H1 (cell line): ENCODE measurements around the gene RTN4. TPM values are rescaled to one million over a fixed set of nuclear protein-coding genes. Genes with fewer than 3 reads are reported as not detected.

Experiments
- CTCF ChIA-PET: fragments of 300-600 bp; sonication (Branson Sonifier 250); formaldehyde crosslinking; loops from one replicate; lab custom pipeline; 2021; ENCODE audit not compliant: partially characterized antibody; lab: Charles Lee
- POLR2A ChIA-PET: fragments of 300-600 bp; sonication (Branson Sonifier 250); formaldehyde crosslinking; loops from one replicate; lab custom pipeline; 2021; ENCODE audit warnings: inconsistent platforms; ENCODE audit not compliant: partially characterized antibody; lab: Charles Lee
- DNase-seq, 2 experiments: peaks; one replicate each; pipeline versions ENCODE4 v3.0.0 to v3.0.0-alpha.2; 2010 to 2022; ENCODE audit warnings: low spot score in 2 of 2, low read depth in 1 of 2, mixed read lengths in 1 of 2
- FAIRE-seq: peaks from 2 replicates; lab custom pipeline; 2011; peaks lifted over from hg19 to GRCh38; lab: Jason Lieb, UNC
- H2AFZ ChIP-seq: 2 replicates; pipeline ENCODE4 v1.8.1; 2012; ENCODE audit warnings: low read length, inconsistent platforms
- H2AK5ac ChIP-seq: 2 replicates; pipeline ENCODE4 v1.6.1; 2013; ENCODE audit warnings: low read depth, low read length
- H2BK120ac ChIP-seq: replicated peaks from 2 replicates; pipeline ENCODE3; 2013; ENCODE audit warnings: low read depth, low read length, inconsistent platforms
- H2BK12ac ChIP-seq: 2 replicates; pipeline ENCODE4 v1.6.1; 2013; ENCODE audit warnings: low read depth, low read length
- H2BK15ac ChIP-seq: 2 replicates; pipeline ENCODE4 v1.6.1; 2013; ENCODE audit warnings: low read length
- H2BK20ac ChIP-seq: 2 replicates; pipeline ENCODE4 v1.6.1; 2013; ENCODE audit warnings: low read length
- H2BK5ac ChIP-seq: 2 replicates; pipeline ENCODE4 v1.6.1; 2013; ENCODE audit warnings: low read depth, low read length
- H3K14ac ChIP-seq: 2 replicates; pipeline ENCODE4 v1.6.1; 2013; ENCODE audit warnings: inconsistent platforms; ENCODE audit not compliant: insufficient read length
- H3K18ac ChIP-seq: 2 replicates; pipeline ENCODE4 v1.6.1; 2013; ENCODE audit warnings: low read length; ENCODE audit errors: extremely low read depth
- H3K23ac ChIP-seq: 2 replicates; pipeline ENCODE4 v1.6.1; 2013; ENCODE audit warnings: inconsistent platforms; ENCODE audit not compliant: insufficient read length
- H3K23me2 ChIP-seq: 2 replicates; pipeline ENCODE4 v1.6.1; 2013; ENCODE audit warnings: low read depth, low read length
- H3K27ac ChIP-seq: 2 replicates; pipeline ENCODE4 v1.6.1; 2011; ENCODE audit warnings: low read depth, low read length, inconsistent platforms
- H3K27me3 ChIP-seq, 4 experiments: replicated peaks in 1 of 4; 1 replicate in 1 of 4; 2 replicates in 3 of 4; pipeline versions ENCODE4 v1.6.1 to v1.8.1; 2011 to 2013; ENCODE audit warnings: low read length in 3 of 4, mild to moderate bottlenecking in 3 of 4, inconsistent platforms in 2 of 4, mixed read lengths in 2 of 4, moderate library complexity in 1 of 4; ENCODE audit not compliant: control insufficient read depth in 3 of 4, insufficient read depth in 3 of 4; ENCODE audit errors: extremely low read depth in 1 of 4
- H3K36me3 ChIP-seq, 4 experiments: 2 replicates each; pipeline versions ENCODE4 v1.6.1 to v1.8.1; 2011 to 2013; ENCODE audit warnings: mild to moderate bottlenecking in 4 of 4, low read length in 3 of 4, moderate library complexity in 2 of 4, control low read depth in 1 of 4, inconsistent platforms in 1 of 4; ENCODE audit not compliant: insufficient read depth in 4 of 4, control insufficient read depth in 2 of 4
- H3K4ac ChIP-seq: replicated peaks from 2 replicates; pipeline ENCODE3; 2013; ENCODE audit warnings: low read length, low read depth, mixed read lengths, inconsistent platforms; ENCODE audit not compliant: insufficient read length
- H3K4me1 ChIP-seq, 4 experiments: replicated peaks in 1 of 4; 1 replicate in 1 of 4; 2 replicates in 3 of 4; pipeline versions ENCODE4 v1.6.1 to v1.8.1; 2011 to 2013; ENCODE audit warnings: low read length in 3 of 4, inconsistent platforms in 2 of 4, mixed read lengths in 1 of 4; ENCODE audit not compliant: insufficient read depth in 4 of 4, control insufficient read depth in 3 of 4
- H3K4me2 ChIP-seq, 2 experiments: 2 replicates each; pipeline versions ENCODE4 v1.6.1 to v1.8.1; 2011 to 2013; ENCODE audit warnings: low read depth in 2 of 2, low read length in 2 of 2, control low read depth in 1 of 2, inconsistent platforms in 1 of 2, mild to moderate bottlenecking in 1 of 2; ENCODE audit not compliant: insufficient read depth in 1 of 2
- H3K4me3 ChIP-seq, 4 experiments: fragments of 200-600, 300-600 bp in 1 of 4; sonication (generic), shearing (Covaris generic), sonication (Bioruptor Twin) in 1 of 4; 2 replicates each; pipeline versions ENCODE4 v1.5.1 to v1.8.1; 2011 to 2016; ENCODE audit warnings: low read length in 4 of 4, low read depth in 3 of 4, control low read depth in 2 of 4, inconsistent platforms in 2 of 4, mild to moderate bottlenecking in 2 of 4, mixed read lengths in 1 of 4, moderate library complexity in 1 of 4; ENCODE audit not compliant: insufficient read depth in 2 of 4; ENCODE audit errors: extremely low read depth in 1 of 4
- H3K56ac ChIP-seq: replicated peaks from 2 replicates; pipeline ENCODE3; 2013; ENCODE audit warnings: low read depth, mild to moderate bottlenecking, mixed read lengths, low read length, inconsistent platforms; ENCODE audit not compliant: insufficient read length
- H3K79me1 ChIP-seq: 2 replicates; pipeline ENCODE4 v1.6.1; 2013; ENCODE audit warnings: low read depth, low read length, control low read depth
- H3K79me2 ChIP-seq, 2 experiments: 2 replicates each; pipeline versions ENCODE4 v1.6.1 to v1.8.1; 2012 to 2013; ENCODE audit warnings: low read length in 2 of 2, mild to moderate bottlenecking in 2 of 2, inconsistent platforms in 1 of 2; ENCODE audit not compliant: insufficient read depth in 2 of 2, control insufficient read depth in 1 of 2
- H3K9ac ChIP-seq, 4 experiments: replicated peaks in 1 of 4; 1 replicate in 1 of 4; 2 replicates in 3 of 4; pipeline versions ENCODE4 v1.6.1 to v1.8.1; 2011 to 2013; ENCODE audit warnings: low read depth in 3 of 4, low read length in 3 of 4, control low read depth in 2 of 4, mild to moderate bottlenecking in 2 of 4, moderate library complexity in 2 of 4, inconsistent platforms in 1 of 4; ENCODE audit errors: extremely low read depth in 1 of 4
- H3K9me3 ChIP-seq, 2 experiments: 2 replicates each; pipeline versions ENCODE4 v1.6.1 to v1.8.1; 2012 to 2013; ENCODE audit warnings: mild to moderate bottlenecking in 2 of 2, moderate library complexity in 2 of 2, control low read depth in 1 of 2, inconsistent platforms in 1 of 2, low read depth in 1 of 2, low read length in 1 of 2, mixed read lengths in 1 of 2; ENCODE audit not compliant: insufficient read depth in 2 of 2
- H4K20me1 ChIP-seq, 2 experiments: replicated peaks in 1 of 2; 2 replicates each; pipeline versions ENCODE3 to v1.8.1; 2011 to 2013; ENCODE audit warnings: inconsistent platforms in 2 of 2, low read length in 2 of 2, mild to moderate bottlenecking in 1 of 2; ENCODE audit not compliant: insufficient read depth in 2 of 2, control insufficient read depth in 1 of 2
- H4K5ac ChIP-seq: 2 replicates; pipeline ENCODE4 v1.6.1; 2013; ENCODE audit warnings: low read length, low read depth, mixed read lengths, inconsistent platforms; ENCODE audit not compliant: insufficient read length
- H4K8ac ChIP-seq: 2 replicates; pipeline ENCODE4 v1.8.0; 2013; ENCODE audit warnings: mild to moderate bottlenecking, moderate library complexity, low read length, inconsistent platforms; ENCODE audit not compliant: insufficient read depth; ENCODE audit errors: extremely low read depth
- H4K91ac ChIP-seq: replicated peaks from 2 replicates; pipeline ENCODE3; 2013; ENCODE audit warnings: low read length, mixed read lengths, inconsistent platforms; ENCODE audit not compliant: insufficient read length
- NANOG ChIP-seq: IDR thresholded peaks from 2 replicates; pipeline ENCODE4 v1.6.1; 2011; ENCODE audit warnings: low read length, low read depth, mild to moderate bottlenecking, inconsistent platforms; ENCODE audit not compliant: insufficient read depth, poor library complexity, severe bottlenecking
- SIN3A ChIP-seq, 2 experiments: IDR thresholded peaks in 1 of 2; conservative IDR thresholded peaks in 1 of 2; 2 replicates each; pipeline ENCODE4 v1.6.1; 2011 to 2012; ENCODE audit warnings: low read length in 2 of 2, improper control_type of control experiment in 1 of 2, low read depth in 1 of 2, mild to moderate bottlenecking in 1 of 2
- SP4 ChIP-seq: IDR thresholded peaks from 2 replicates; pipeline ENCODE4 v1.6.1; 2012; ENCODE audit warnings: low read length, inconsistent platforms
- TAF7 ChIP-seq: optimal IDR thresholded peaks from 2 replicates; pipeline ENCODE3; 2011; ENCODE audit warnings: low read depth, mild to moderate bottlenecking, inconsistent platforms, low read length, moderate library complexity, borderline replicate concordance
- YY1 ChIP-seq: IDR thresholded peaks from 2 replicates; pipeline ENCODE4 v1.6.1; 2011; ENCODE audit warnings: low read depth, mild to moderate bottlenecking, low read length
- WGBS, 2 experiments: shearing (Covaris generic) in 1 of 2; methylation state at CpG; one replicate each; pipeline versions ENCODE4 v1.1.6 to v1.1.7; 2013 to 2015; ENCODE audit warnings: low lambda C conversion rate in 2 of 2, mixed read lengths in 2 of 2, inconsistent platforms in 1 of 2, low coverage in 1 of 2, missing lambda C conversion rate in 1 of 2; ENCODE audit not compliant: insufficient replicate concordance in 2 of 2, insufficient coverage in 1 of 2, insufficient read length in 1 of 2; ENCODE audit errors: extremely low coverage in 1 of 2, missing lambda C conversion rate in 1 of 2; 5-methylcytosine and 5-hydroxymethylcytosine counted together
- polyA plus RNA-seq, 7 experiments: library from polyadenylated mRNA; depleted of rRNA in 3 of 7; stranded (reverse) in 5 of 7; unstranded in 2 of 7; fragments of >200 nt in 5 of 7; fragments of 200-250 nt in 2 of 7; gene quantifications; 1 replicate in 5 of 7; 2 replicates in 1 of 7; 4 replicates in 1 of 7; pipeline versions ENCODE4 v1.2.1 to v1.2.3, GENCODE V29; 2011 to 2013; ENCODE audit warnings: missing spikeins in 2 of 7, mixed read lengths in 2 of 7
- total RNA-seq: library from RNA; stranded (reverse); fragmentation: NEBNext Ultra II Directional; extraction: Animal tissue kit (Norgen Biotek cat#: 25700); gene quantifications from 2 replicates; pipeline ENCODE4 v1.2.1, GENCODE V29; 2021

The RTN4 gene
- total and polyA plus RNA-seq, 2 of the 8 experiments (the other 6 are each of a cell fraction or from before 2014, with no cell fraction given) = 179 to 242 TPM

GRCh38 chr2:54948120-54948519 is 102.1 kb downstream of the RTN4 start:
- TF ChIP-seq YY1 (no peak), SP4 (no peak), SIN3A (conservative IDR thresholded peaks at IDR 0.05 in 1 of 2, IDR thresholded peaks at IDR 0.05 in 1 of 2; ENCODE audit: low read depth in 1 of 2, low read length in 2 of 2) (no peak), NANOG (no peak), TAF7 (no peak)
- no peak overlapping the region for H3K4ac ChIP-seq
- no peaks in the 10 kb centered on the region for H3K36me3 ChIP-seq
- H4K5ac ChIP-seq = no peak overlapping the region
- H3K79me1 ChIP-seq = no peaks in the 10 kb centered on the region
- peak overlapping the region; percentile 48; the same call in 1 of the 2 replicates for H3K18ac ChIP-seq
- no peak overlapping the region for H3K27ac ChIP-seq
- no peaks in the 10 kb centered on the region; a peak in 1 of 7 replicates for H3K27me3 ChIP-seq
- H3K79me2 ChIP-seq = no peaks in the 10 kb centered on the region
- H4K8ac ChIP-seq = no peak overlapping the region
- no peak overlapping the region for H2BK20ac ChIP-seq
- H3K14ac ChIP-seq = no peak overlapping the region
- H2BK5ac ChIP-seq = no peak overlapping the region
- H2BK15ac ChIP-seq = no peak overlapping the region
- no peak for DNase-seq
- H3K4me2 ChIP-seq = no peak overlapping the region
- H2AK5ac ChIP-seq = no peak overlapping the region
- POLR2A ChIA-PET = no interaction called here
- H3K56ac ChIP-seq = no peak overlapping the region
- no peaks in the 10 kb centered on the region for H4K20me1 ChIP-seq
- no peak for FAIRE-seq
- no peak overlapping the region for H2BK120ac ChIP-seq
- no peak overlapping the region for H4K91ac ChIP-seq
- CTCF ChIA-PET = interaction anchor here (0.6 to 1.3 kb wide), 2 partner anchors 48 to 65 kb away, joined by 3 read pairs; no protein-coding TSS in a partner anchor
- peak overlapping the region; percentile 13; the same call in 1 of the 2 replicates for H2AFZ ChIP-seq
- H3K23ac ChIP-seq = no peak overlapping the region
- no peak overlapping the region for H3K9ac ChIP-seq
- H3K23me2 ChIP-seq = no peaks in the 10 kb centered on the region
- 81% methylated on average over 12 of the region's 12 CpGs; no CpG with 5 or more reads in 1 of the 2 experiments for WGBS, 2 experiments
- peak overlapping the region; percentile 80; the same call in 1 of the 2 replicates for H2BK12ac ChIP-seq
- H3K9me3 ChIP-seq = no peaks in the 10 kb centered on the region
- no peak overlapping the region for H3K4me3 ChIP-seq
- H3K4me1 ChIP-seq = peaks cover 0 to 5% (median 0%) of the 10 kb centered on the region in 4 experiments; a peak in 2 of 7 replicates
